Fibroblast of lung (primary cell): ENCODE results near the gene ATG7. TPM values are rescaled to one million over a fixed set of nuclear protein-coding genes. Genes with fewer than 3 reads are reported as not detected.

Source experiments
- DNase-seq, 2 donors: peaks; one replicate each; pipeline versions ENCODE4 v3.0.0 to v3.0.0-alpha.2; 2010; ENCODE audit warnings: low read depth in 2 of 2
- H2AFZ ChIP-seq: 2 replicates; pipeline ENCODE4 v1.5.1; 2012; ENCODE audit warnings: low read length, control low read depth, inconsistent platforms
- H3K27ac ChIP-seq: 2 replicates; pipeline ENCODE4 v1.5.1; 2011; ENCODE audit warnings: low read length, control low read depth; ENCODE audit not compliant: insufficient read depth
- H3K27me3 ChIP-seq: 2 replicates; pipeline ENCODE4 v1.5.1; 2011; ENCODE audit warnings: mild to moderate bottlenecking, low read length; ENCODE audit not compliant: control insufficient read depth, insufficient read depth
- H3K36me3 ChIP-seq: 2 replicates; pipeline ENCODE4 v1.5.1; 2011; ENCODE audit warnings: low read length; ENCODE audit not compliant: control insufficient read depth, insufficient read depth
- H3K4me1 ChIP-seq: 2 replicates; pipeline ENCODE4 v1.5.1; 2011; ENCODE audit warnings: low read length; ENCODE audit not compliant: control insufficient read depth, insufficient read depth; ENCODE audit errors: extremely low read depth
- H3K4me2 ChIP-seq: 2 replicates; pipeline ENCODE4 v1.5.1; 2011; ENCODE audit warnings: low read length, control low read depth; ENCODE audit not compliant: insufficient read depth; ENCODE audit errors: extremely low read depth
- H3K4me3 ChIP-seq, 4 experiments: fragments of 200-600 bp in 1 of 4; sonication (generic) in 1 of 4; replicated peaks in 1 of 4; 2 replicates each; pipeline ENCODE4 v1.5.1; 2011 to 2016; ENCODE audit warnings: low read length in 4 of 4, low read depth in 3 of 4, mild to moderate bottlenecking in 3 of 4, control low read depth in 2 of 4, inconsistent platforms in 1 of 4, mixed read lengths in 1 of 4; ENCODE audit not compliant: insufficient read depth in 1 of 4; ENCODE audit errors: control extremely low read depth in 1 of 4
- H3K79me2 ChIP-seq: 2 replicates; pipeline ENCODE4 v1.5.1; 2012; ENCODE audit warnings: mild to moderate bottlenecking, low read length, inconsistent platforms; ENCODE audit not compliant: control insufficient read depth, insufficient read depth
- H3K9ac ChIP-seq: 2 replicates; pipeline ENCODE4 v1.5.1; 2011; ENCODE audit warnings: mild to moderate bottlenecking, low read length, control low read depth; ENCODE audit not compliant: insufficient read depth
- H3K9me3 ChIP-seq: 2 replicates; pipeline ENCODE4 v1.5.1; 2012; ENCODE audit warnings: low read depth, low read length; ENCODE audit not compliant: control insufficient read depth, insufficient read depth
- H4K20me1 ChIP-seq: 2 replicates; pipeline ENCODE4 v1.5.1; 2011; ENCODE audit warnings: low read length; ENCODE audit not compliant: control insufficient read depth, insufficient read depth; ENCODE audit errors: extremely low read depth
- CTCF ChIP-seq, 2 donors: IDR thresholded peaks in 1 of 2; conservative IDR thresholded peaks in 1 of 2; 1 replicate in 1 of 2; 2 replicates in 1 of 2; pipeline ENCODE4 v1.5.1; 2011 to 2012; ENCODE audit warnings: low read length in 2 of 2, control low read depth in 1 of 2, inconsistent platforms in 1 of 2, low read depth in 1 of 2, mild to moderate bottlenecking in 1 of 2
- EZH2 ChIP-seq: IDR thresholded peaks from 2 replicates; pipeline ENCODE4 v1.5.1; 2012; ENCODE audit warnings: low read length, control low read depth, mild to moderate bottlenecking; ENCODE audit errors: missing control alignments
- polyA plus RNA-seq, 2 donors: library from polyadenylated mRNA; depleted of rRNA in 1 of 2; stranded (reverse) in 1 of 2; unstranded in 1 of 2; fragments of >200 nt; gene quantifications; 2 replicates each; pipeline ENCODE4 v1.2.1, GENCODE V29; 2011 to 2012; ENCODE audit warnings: missing spikeins in 1 of 2
- total RNA-seq: library from RNA; depleted of rRNA; stranded (reverse); fragments of >200 nt; gene quantifications from 2 replicates; pipeline ENCODE4 v1.2.1, GENCODE V29; 2014

The ATG7 gene
- total and polyA plus RNA-seq, 2 donors (not counting 1 experiment from before 2014, with no cell fraction given): 50.8 to 56.5 TPM

GRCh38 chr3:11224870-11225229 lies 47.3 kb upstream of the ATG7 start:
- Histone ChIP-seq H3K4me3 (no peak overlapping the region), H3K27ac (no peak overlapping the region), H3K4me1 (no peaks in the 10 kb centered on the region), H3K79me2 (no peaks in the 10 kb centered on the region), H2AFZ (no peak overlapping the region), H3K9me3 (no peaks in the 10 kb centered on the region), H3K36me3 (no peaks in the 10 kb centered on the region), H3K9ac (no peak overlapping the region), H3K27me3 (no peaks in the 10 kb centered on the region), H3K4me2 (no peak overlapping the region), H4K20me1 (no peaks in the 10 kb centered on the region)
- DNase-seq: no peak
- TF ChIP-seq CTCF (conservative IDR thresholded peaks at IDR 0.05 in 1 of 2, IDR thresholded peaks at IDR 0.05 in 1 of 2; ENCODE audit: low read depth in 1 of 2, low read length in 2 of 2) (no peak), EZH2 (no peak)

- no peak overlapping the region for H3K4me2 ChIP-seq
- H4K20me1 ChIP-seq: no peaks in the 10 kb centered on the region
- no peaks in the 10 kb centered on the region for H3K9me3 ChIP-seq
- TF ChIP-seq CTCF (conservative IDR thresholded peaks at IDR 0.05 in 1 of 2, IDR thresholded peaks at IDR 0.05 in 1 of 2; ENCODE audit: low read depth in 1 of 2, low read length in 2 of 2): no peak
- TF ChIP-seq EZH2: no peak
- H3K27ac ChIP-seq: no peak overlapping the region
- no peak overlapping the region for H3K9ac ChIP-seq
- H3K4me1 ChIP-seq: no peaks in the 10 kb centered on the region
- no peaks in the 10 kb centered on the region for H3K79me2 ChIP-seq
- no peaks in the 10 kb centered on the region for H3K27me3 ChIP-seq
- no peaks in the 10 kb centered on the region for H3K36me3 ChIP-seq
- no peak for DNase-seq
- no peak overlapping the region for H2AFZ ChIP-seq
- no peak overlapping the region for H3K4me3 ChIP-seq
These were observed 46.2 kb upstream of the ATG7 start for GRCh38 chr3:11226042-11226370.

- DNase-seq: no peak
- Histone ChIP-seq H3K4me3 (no peak overlapping the region), H3K9me3 (no peaks in the 10 kb centered on the region), H3K4me1 (no peaks in the 10 kb centered on the region), H4K20me1 (no peaks in the 10 kb centered on the region), H3K9ac (no peak overlapping the region), H3K27me3 (no peaks in the 10 kb centered on the region), H3K27ac (no peak overlapping the region), H3K4me2 (no peak overlapping the region), H3K79me2 (no peaks in the 10 kb centered on the region), H3K36me3 (no peaks in the 10 kb centered on the region), H2AFZ (no peak overlapping the region)
- TF ChIP-seq EZH2 (no peak), CTCF (conservative IDR thresholded peaks at IDR 0.05 in 1 of 2, IDR thresholded peaks at IDR 0.05 in 1 of 2; ENCODE audit: low read depth in 1 of 2, low read length in 2 of 2) (no peak)
These were observed 44.2 kb upstream of the ATG7 start for GRCh38 chr3:11228041-11228440.
